TTC549 (cell line): Measurements from ENCODE around the gene KCNJ6.
"Not testable (repeated sequence)": the region's sequence is repeated elsewhere in the genome, so short reads cannot be mapped to it uniquely, and the experiment has no call there.

ENCODE experiments used
- FAIRE-seq: peaks from 2 replicates; lab custom pipeline; 2012; peaks lifted over from hg19 to GRCh38; lab: Jason Lieb, UNC

KCNJ6 gene

GRCh38 chr21:37673801-37674575, 242.3 kb downstream of the KCNJ6 start:
- no peak for FAIRE-seq

- no peak for FAIRE-seq
These were observed 244.9 kb downstream of the KCNJ6 start for GRCh38 chr21:37671381-37671780.

GRCh38 chr21:37670883-37671282, 245.4 kb downstream of the KCNJ6 start:
- no peak for FAIRE-seq

DNA sequence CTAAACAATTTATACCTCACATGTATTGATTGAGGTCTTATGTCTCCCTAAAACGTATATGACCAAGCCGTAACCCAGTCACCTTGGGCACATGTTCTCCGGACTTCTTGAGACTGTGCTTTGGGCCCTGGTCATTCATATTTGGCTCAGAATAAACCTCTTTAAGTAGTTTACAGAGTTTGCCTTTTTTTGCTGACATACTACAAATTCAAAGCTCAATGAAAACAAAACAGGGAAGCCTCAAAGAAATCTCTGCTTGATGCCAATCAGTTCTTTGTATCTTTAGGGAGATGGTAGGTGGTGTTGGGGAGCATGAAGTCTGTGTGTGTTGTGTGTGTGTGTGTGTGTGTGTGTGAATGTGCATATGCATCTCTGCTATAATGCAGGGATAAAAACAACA, 247.0 kb downstream of the KCNJ6 start:
- no peak for FAIRE-seq

GRCh38 chr21:37668462-37669239, 247.6 kb downstream of the KCNJ6 start:
- FAIRE-seq = no peak

GRCh38 chr21:37667380-37667779, 248.9 kb downstream of the KCNJ6 start:
- FAIRE-seq = no peak

GRCh38 chr21:37665230-37666024, 250.8 kb downstream of the KCNJ6 start:
- FAIRE-seq = no peak

DNA sequence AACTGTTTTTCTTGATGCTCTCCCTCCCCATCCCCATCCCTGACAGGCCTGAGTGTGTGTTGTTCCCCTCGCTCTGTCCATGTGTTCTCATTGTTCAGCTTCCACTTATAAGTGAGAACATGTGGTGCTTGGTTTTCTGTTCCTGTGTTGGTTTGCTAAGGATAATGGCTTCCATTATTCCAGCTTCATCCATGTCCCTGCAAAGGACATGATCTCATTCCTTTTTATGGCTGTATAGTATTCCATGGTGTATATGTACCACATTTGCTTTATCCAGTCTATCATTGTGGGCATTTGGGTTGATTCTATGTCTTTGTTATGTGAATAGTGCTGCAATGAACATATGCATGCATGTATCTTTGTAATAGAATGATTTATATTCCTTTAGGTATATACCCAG, 254.0 kb downstream of the KCNJ6 start:
- not testable (repeated sequence) for FAIRE-seq

GRCh38 chr21:37660709-37661108, 255.5 kb downstream of the KCNJ6 start:
- FAIRE-seq = no peak

GRCh38 chr21:37659874-37660273, 256.4 kb downstream of the KCNJ6 start:
- FAIRE-seq = no peak

GRCh38 chr21:37658817-37659458, 257.3 kb downstream of the KCNJ6 start:
- FAIRE-seq = no peak

DNA sequence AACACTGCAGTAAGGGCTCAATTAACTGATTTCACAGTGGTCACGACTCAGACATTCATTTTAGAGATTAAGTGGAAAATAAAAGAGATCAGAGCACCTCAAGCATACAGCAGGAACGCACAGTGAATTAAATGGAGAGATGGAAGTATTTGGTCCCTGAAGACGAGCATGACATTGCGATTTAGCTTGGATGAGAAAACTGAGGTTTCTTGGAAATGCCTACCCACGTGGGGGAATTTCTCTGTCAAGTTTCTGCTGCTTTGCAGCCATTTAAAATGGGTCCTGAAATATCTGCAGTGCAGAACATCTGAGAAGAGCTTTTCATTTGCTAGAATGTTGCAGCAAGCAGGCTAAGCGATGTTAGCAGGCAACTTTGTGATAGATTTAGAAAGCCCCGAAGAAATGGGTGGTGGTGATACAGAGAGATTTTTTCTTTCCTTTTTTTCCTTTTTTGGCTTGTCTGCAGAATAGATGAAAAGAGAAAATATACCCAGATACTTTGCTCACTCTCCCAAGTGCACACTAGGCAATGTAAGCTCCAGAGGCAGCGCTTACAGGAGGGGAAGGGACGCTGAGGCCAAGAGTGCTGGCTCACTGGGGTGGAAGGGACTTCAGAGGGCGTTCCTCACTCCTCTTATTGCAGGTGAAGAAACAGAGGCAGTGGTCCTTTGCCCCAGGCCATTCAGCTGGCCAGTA, 258.0 kb downstream of the KCNJ6 start:
- no peak for FAIRE-seq

GRCh38 chr21:37656899-37657298, 259.4 kb downstream of the KCNJ6 start:
- FAIRE-seq = no peak

- no peak for FAIRE-seq
These were observed 260.5 kb downstream of the KCNJ6 start for GRCh38 chr21:37655611-37656300.

DNA sequence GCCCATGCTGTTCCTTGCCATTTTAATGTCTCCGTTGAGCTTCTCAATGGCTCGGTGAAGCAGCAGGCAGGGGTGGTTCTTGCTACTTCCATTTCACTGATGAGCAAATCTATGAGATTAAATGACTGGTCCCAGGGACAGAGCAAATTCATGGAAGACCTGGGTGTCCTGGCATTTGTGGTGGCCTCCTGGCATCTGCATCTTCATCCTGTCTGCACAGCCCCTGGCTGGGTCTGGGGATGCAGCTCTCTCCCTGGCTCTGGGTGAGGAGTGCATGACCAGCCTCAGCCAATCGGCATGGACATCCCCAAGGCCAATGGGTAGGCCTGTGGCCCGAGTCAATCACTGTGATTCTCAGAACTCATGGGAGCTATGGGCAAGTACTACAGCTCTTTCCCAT, 261.7 kb downstream of the KCNJ6 start:
- no peak for FAIRE-seq

DNA sequence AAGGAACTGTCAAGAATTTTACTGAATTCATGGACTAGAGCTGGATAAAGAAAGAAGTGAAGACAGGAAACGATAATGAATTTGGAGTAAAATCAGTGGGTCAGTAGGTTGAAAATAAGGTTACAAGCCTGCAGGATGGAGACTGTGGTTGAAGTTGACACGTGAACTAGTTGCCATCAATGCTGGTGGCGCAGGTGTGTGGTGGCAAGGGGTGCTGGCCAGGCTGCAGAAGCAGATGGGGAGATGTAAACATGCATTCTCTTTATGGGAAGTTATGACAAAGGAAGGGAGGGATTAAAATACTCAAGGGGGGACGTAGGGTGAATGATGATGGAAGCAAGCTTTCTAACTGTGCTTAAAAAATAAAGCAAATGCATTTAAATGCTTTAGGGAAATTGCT, 263.1 kb downstream of the KCNJ6 start:
- no peak for FAIRE-seq

DNA sequence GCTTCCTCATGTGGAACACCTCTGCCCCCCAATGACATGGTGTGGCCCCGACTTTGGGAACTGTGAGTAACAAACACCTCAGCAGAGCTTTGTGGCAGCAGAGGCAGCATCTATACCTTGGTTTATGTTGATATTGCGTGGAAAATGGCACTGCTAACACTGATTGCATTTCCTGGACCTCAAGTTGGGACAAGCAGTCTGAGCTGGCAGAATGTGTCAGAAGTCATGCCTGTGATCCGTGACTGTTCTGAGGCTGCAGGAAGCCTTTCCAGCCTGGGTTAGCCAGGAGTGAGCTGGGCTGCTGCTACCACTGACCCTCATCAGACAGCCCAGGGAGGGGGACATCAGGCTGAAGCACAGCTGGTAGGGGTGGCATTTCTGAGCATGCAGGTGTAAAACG, 268.5 kb downstream of the KCNJ6 start:
- FAIRE-seq = no peak

DNA sequence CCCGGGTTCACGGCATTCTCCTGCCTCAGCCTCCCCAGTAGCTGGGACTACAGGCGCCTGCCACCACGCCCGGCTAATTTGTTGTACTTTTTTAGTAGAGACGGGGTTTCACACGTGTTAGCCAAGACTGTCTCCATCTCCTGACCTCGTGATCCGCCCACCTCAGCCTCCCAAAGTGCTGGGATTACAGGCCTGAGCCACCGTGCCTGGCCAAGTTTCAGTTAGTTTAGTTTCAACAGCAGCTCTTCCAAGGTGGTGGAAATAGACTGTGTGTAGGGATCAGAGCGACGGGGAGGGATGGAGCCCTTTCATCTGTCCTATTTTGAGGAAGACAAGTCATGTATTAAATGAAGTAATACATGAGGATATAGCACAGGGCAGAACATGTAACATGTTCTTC, 269.5 kb downstream of the KCNJ6 start:
- FAIRE-seq = not testable (repeated sequence)

GRCh38 chr21:37645848-37646247, 270.4 kb downstream of the KCNJ6 start:
- FAIRE-seq = no peak

- FAIRE-seq = no peak
These were observed 271.6 kb downstream of the KCNJ6 start for GRCh38 chr21:37644636-37645035.

- FAIRE-seq = not testable (repeated sequence)
These were observed 272.4 kb downstream of the KCNJ6 start for GRCh38 chr21:37643862-37644261.
